Osteoblast (primary cell): ENCODE measurements around the gene CRTAP. TPM values are rescaled to one million over a fixed set of nuclear protein-coding genes. Genes with fewer than 3 reads are reported as not detected.

Source experiments
- DNase-seq: peaks from one replicate; pipeline ENCODE4 v3.0.0; 2011; ENCODE audit warnings: low spot score, mixed read lengths; ENCODE audit not compliant: insufficient read length; ENCODE audit errors: missing footprints
- H2AFZ ChIP-seq: 2 replicates; pipeline ENCODE4 v1.6.0; 2011; ENCODE audit warnings: mild to moderate bottlenecking, low read length
- H3K27ac ChIP-seq: 2 replicates; pipeline ENCODE4 v1.5.1; 2011; ENCODE audit warnings: mild to moderate bottlenecking, low read depth, low read length, moderate library complexity
- H3K27me3 ChIP-seq: 2 replicates; pipeline ENCODE4 v1.6.0; 2012; ENCODE audit warnings: mild to moderate bottlenecking, control low read depth, inconsistent platforms, low read length, moderate library complexity; ENCODE audit not compliant: insufficient read depth
- H3K36me3 ChIP-seq: 2 replicates; pipeline ENCODE4 v1.5.1; 2011; ENCODE audit warnings: mild to moderate bottlenecking, low read length, control low read depth, moderate library complexity; ENCODE audit not compliant: insufficient read depth
- H3K4me1 ChIP-seq: 2 replicates; pipeline ENCODE4 v1.5.1; 2011; ENCODE audit warnings: mild to moderate bottlenecking, low read length, control low read depth, moderate library complexity; ENCODE audit not compliant: insufficient read depth
- H3K4me2 ChIP-seq: 2 replicates; pipeline ENCODE4 v1.6.0; 2011; ENCODE audit warnings: mild to moderate bottlenecking, low read length; ENCODE audit not compliant: insufficient read depth
- H3K4me3 ChIP-seq: fragments of 200-600 bp; sonication (generic); 3 replicates; pipeline ENCODE4 v1.5.1; 2012; ENCODE audit warnings: mild to moderate bottlenecking, low read length, inconsistent platforms; ENCODE audit not compliant: insufficient read depth
- H3K79me2 ChIP-seq: 2 replicates; pipeline ENCODE4 v1.6.0; 2012; ENCODE audit warnings: mild to moderate bottlenecking, low read length, control low read depth, inconsistent platforms; ENCODE audit not compliant: insufficient read depth
- H3K9me3 ChIP-seq: 2 replicates; pipeline ENCODE4 v1.5.1; 2011; ENCODE audit warnings: low read depth, low read length, control low read depth
- H4K20me1 ChIP-seq: 2 replicates; pipeline ENCODE4 v1.6.0; 2012; ENCODE audit warnings: mild to moderate bottlenecking, low read length, control low read depth; ENCODE audit not compliant: insufficient read depth
- CTCF ChIP-seq: IDR thresholded peaks from 2 replicates; pipeline ENCODE4 v1.5.1; 2011; ENCODE audit warnings: mild to moderate bottlenecking, low read depth, low read length, moderate library complexity; ENCODE audit errors: extremely low read depth
- small RNA-seq: library from RNA; depleted of rRNA; stranded (forward); fragments of <200 nt; gene quantifications from one replicate; pipeline ENCODE3, GENCODE V24; 2012
- total RNA-seq: library from RNA; depleted of rRNA; stranded (reverse); fragments of >200 nt; gene quantifications from 2 replicates; pipeline ENCODE4 v1.2.3, GENCODE V29; 2012

CRTAP gene
- total RNA-seq, 1 donor, result 266 TPM

GRCh38 chr3:33196538-33196937 lies 82.7 kb downstream of the CRTAP start:
- Histone ChIP-seq H3K27me3 (no peaks in the 10 kb centered on the region), H4K20me1 (no peaks in the 10 kb centered on the region), H3K27ac (no peak overlapping the region), H2AFZ (no peak overlapping the region), H3K4me1 (no peaks in the 10 kb centered on the region), H3K79me2 (no peaks in the 10 kb centered on the region), H3K36me3 (no peaks in the 10 kb centered on the region), H3K4me3 (no peak overlapping the region), H3K9me3 (no peaks in the 10 kb centered on the region), H3K4me2 (no peak overlapping the region)
- no peak for TF ChIP-seq CTCF
- DNase-seq, result no peak

Small RNA genes within 50 kb of the gene (small RNA-seq; reads per million reads assigned to genes)
- gene AC123900.1, result not detected
- not detected for gene RN7SL296P
- not detected for gene SUMO2P10

Other genes with a start within 250 kb of the CRTAP start
- gene CCR4, start 162.4 kb upstream of the CRTAP start, total RNA-seq, result not detected in 2 replicates
- 90.8 and 94.8 TPM in 2 replicates for gene GLB1, start 16.9 kb upstream of the CRTAP start, total RNA-seq
- gene TMPPE, start 16.9 kb upstream of the CRTAP start, total RNA-seq, result 3.8 and 4.0 TPM in 2 replicates
- 10.9 and 11.2 TPM in 2 replicates for gene SUSD5, start 104.8 kb downstream of the CRTAP start, total RNA-seq
- 23.2 and 23.6 TPM in 2 replicates for gene FBXL2, start 163.4 kb downstream of the CRTAP start, total RNA-seq